HCT116 (cell line): Measurements from ENCODE around the gene APBA1. TPM values are rescaled to one million over a fixed set of nuclear protein-coding genes. Genes with fewer than 3 reads are reported as not detected.

Experiments used
- ATAC-seq: fragments of 200-7000 bp; cut with Tn5 transposase; 2 replicates; pipeline ENCODE4 v1.9.1; 2020; ENCODE audit warnings: mild to moderate bottlenecking, moderate library complexity
- BruUV-seq: library from RNA; stranded (reverse); fragments of 400-500 nt; replicated peaks from 2 replicates; lab custom pipeline; 2021; lab: Mats Ljungman, UMichigan
- CTCF ChIA-PET: fragments of 300-600 bp; sonication (Branson Sonifier 250); formaldehyde crosslinking; loops from one replicate; lab custom pipeline; 2021; ENCODE audit warnings: antibody characterized with exemption; lab: Charles Lee
- POLR2A ChIA-PET: fragments of 300-600, 350-600 bp; sonication (Branson Sonifier 250); formaldehyde crosslinking; loops from one replicate; lab custom pipeline; 2021; ENCODE audit warnings: antibody characterized with exemption; lab: Charles Lee
- RAD21 ChIA-PET, 2 experiments: fragments of 300-600 bp; sonication (Branson Sonifier 250); formaldehyde crosslinking; loops; one replicate each; lab custom pipeline; 2023; ENCODE audit warnings: low total read pairs in 2 of 2; ENCODE audit not compliant: uncharacterized antibody in 2 of 2, unreplicated experiment in 2 of 2, low non-redundant PET in 1 of 2; lab: Charles Lee
- DNase-seq: peaks from one replicate; pipeline ENCODE4 v3.0.0-alpha.2; 2010; ENCODE audit warnings: low read depth, low spot score
- H2AFZ ChIP-seq: fragments of 200-600 bp; shearing (Covaris generic), sonication (generic); 2 replicates; pipeline ENCODE4 v1.6.1; 2017; ENCODE audit warnings: low read depth, mixed run types, mixed read lengths, antibody characterized with exemption, low read length; ENCODE audit not compliant: poor library complexity, severe bottlenecking
- H3K27ac ChIP-seq: 2 replicates; pipeline ENCODE4 v1.5.1; 2012; ENCODE audit warnings: low read depth, low read length
- H3K27me3 ChIP-seq: fragments of 200-600 bp; sonication (generic); 2 replicates; pipeline ENCODE4 v1.6.1; 2016; ENCODE audit warnings: mixed run types, low read length, mixed read lengths; ENCODE audit not compliant: insufficient read depth
- H3K36me3 ChIP-seq, 2 experiments: fragments of 200-500 bp in 1 of 2; fragments of 200-600 bp in 1 of 2; sonication (Bioruptor generic) in 1 of 2; sonication (generic) in 1 of 2; 2 replicates each; pipeline versions ENCODE4 v1.5.1 to v1.6.1; 2014 to 2016; ENCODE audit warnings: low read length in 2 of 2, inconsistent platforms in 1 of 2, mixed read lengths in 1 of 2, mixed run types in 1 of 2; ENCODE audit not compliant: insufficient read depth in 2 of 2, control insufficient read depth in 1 of 2
- H3K4me1 ChIP-seq, 2 experiments: fragments of 200-600 bp in 1 of 2; sonication (generic) in 1 of 2; 2 replicates each; pipeline versions ENCODE4 v1.5.1 to v1.6.1; 2012 to 2017; ENCODE audit warnings: low read length in 2 of 2, inconsistent platforms in 1 of 2, mild to moderate bottlenecking in 1 of 2, mixed read lengths in 1 of 2, mixed run types in 1 of 2, moderate library complexity in 1 of 2; ENCODE audit not compliant: insufficient read depth in 2 of 2, control insufficient read depth in 1 of 2
- H3K4me2 ChIP-seq: fragments of 200-600 bp; sonication (generic); 2 replicates; pipeline ENCODE4 v1.6.1; 2017; ENCODE audit warnings: mixed run types, low read length, mixed read lengths
- H3K4me3 ChIP-seq, 2 experiments: fragments of 200-600 bp in 1 of 2; sonication (generic) in 1 of 2; replicated peaks in 1 of 2; 2 replicates each; pipeline ENCODE4 v1.5.1; 2011 to 2016; ENCODE audit warnings: low read length in 2 of 2, control low read depth in 1 of 2, low read depth in 1 of 2, mild to moderate bottlenecking in 1 of 2, mixed read lengths in 1 of 2, mixed run types in 1 of 2
- H3K79me2 ChIP-seq: fragments of 200-600 bp; sonication (generic); 2 replicates; pipeline ENCODE4 v1.6.1; 2017; ENCODE audit warnings: mild to moderate bottlenecking, mixed run types, low read length, moderate library complexity, mixed read lengths; ENCODE audit not compliant: insufficient read depth
- H3K9ac ChIP-seq: fragments of 200-600 bp; sonication (generic); 2 replicates; pipeline ENCODE4 v1.6.1; 2016; ENCODE audit warnings: low read length, mixed read lengths
- H3K9me2 ChIP-seq: fragments of 200-600 bp; sonication (generic), shearing (Covaris generic); 2 replicates; pipeline ENCODE4 v1.6.1; 2017; ENCODE audit warnings: mixed run types, mild to moderate bottlenecking, moderate library complexity; ENCODE audit not compliant: insufficient read depth
- H3K9me3 ChIP-seq, 2 experiments: fragments of 200-500 bp in 1 of 2; fragments of 200-600 bp in 1 of 2; sonication (Bioruptor generic) in 1 of 2; sonication (generic) in 1 of 2; 2 replicates each; pipeline ENCODE4 v1.6.1; 2014 to 2017; ENCODE audit warnings: low read length in 2 of 2, mixed read lengths in 2 of 2, inconsistent platforms in 1 of 2, low read depth in 1 of 2, mild to moderate bottlenecking in 1 of 2, mixed run types in 1 of 2, moderate library complexity in 1 of 2; ENCODE audit not compliant: control insufficient read depth in 1 of 2, insufficient read depth in 1 of 2
- H4K20me1 ChIP-seq: fragments of 200-600 bp; sonication (generic), shearing (Covaris generic); 2 replicates; pipeline ENCODE4 v1.6.1; 2017; ENCODE audit warnings: mixed run types, mild to moderate bottlenecking, moderate library complexity; ENCODE audit not compliant: insufficient read depth
- CBX3 ChIP-seq: IDR thresholded peaks from 2 replicates; pipeline ENCODE4 v1.6.1; 2012; ENCODE audit warnings: low read depth
- CEBPB ChIP-seq: IDR thresholded peaks from 2 replicates; pipeline ENCODE4 v1.6.1; 2012; ENCODE audit warnings: low read depth
- EGR1 ChIP-seq: IDR thresholded peaks from 2 replicates; pipeline ENCODE4 v1.6.1; 2012; ENCODE audit warnings: low read depth
- EZH2 ChIP-seq: fragments of 200-600 bp; sonication (generic); IDR thresholded peaks from 2 replicates; pipeline ENCODE4 v1.6.1; 2017; ENCODE audit warnings: antibody characterized with exemption, mixed run types
- EZH2phosphoT487 ChIP-seq: fragments of 200-600 bp; IDR thresholded peaks from 2 replicates; pipeline ENCODE4 v1.6.1; 2018; ENCODE audit warnings: antibody characterized with exemption, borderline replicate concordance
- FOSL1 ChIP-seq: IDR thresholded peaks from 2 replicates; pipeline ENCODE4 v1.6.1; 2012; ENCODE audit warnings: low read depth
- JUND ChIP-seq: IDR thresholded peaks from 2 replicates; pipeline ENCODE4 v1.6.1; 2012
- POLR2A ChIP-seq: IDR thresholded peaks from 2 replicates; pipeline ENCODE4 v1.7.0; 2011; ENCODE audit warnings: borderline replicate concordance; ENCODE audit not compliant: insufficient read depth, insufficient read length; ENCODE audit errors: extremely low read depth
- POLR2AphosphoS5 ChIP-seq: IDR thresholded peaks from 2 replicates; pipeline ENCODE4 v1.6.1; 2011; ENCODE audit warnings: mild to moderate bottlenecking, low read depth, low read length, moderate library complexity
- RAD21 ChIP-seq: IDR thresholded peaks from 2 replicates; pipeline ENCODE4 v1.6.1; 2012; ENCODE audit warnings: low read depth, mild to moderate bottlenecking
- SIN3A ChIP-seq: IDR thresholded peaks from 2 replicates; pipeline ENCODE4 v1.6.1; 2012; ENCODE audit warnings: low read depth
- SP1 ChIP-seq: IDR thresholded peaks from 2 replicates; pipeline ENCODE4 v1.6.1; 2012; ENCODE audit warnings: low read depth
- SRF ChIP-seq: IDR thresholded peaks from 2 replicates; pipeline ENCODE4 v1.6.1; 2012; ENCODE audit warnings: low read depth
- TCF7L2 ChIP-seq: IDR thresholded peaks from 2 replicates; pipeline ENCODE4 v1.7.0; 2011; ENCODE audit warnings: borderline replicate concordance, inconsistent platforms; ENCODE audit not compliant: insufficient read depth, insufficient read length; ENCODE audit errors: extremely low read depth
- ZFX ChIP-seq: fragments of 450-650 bp; IDR thresholded peaks from 2 replicates; pipeline ENCODE4 v1.6.1; 2017
- ZNF274 ChIP-seq: fragments of 200-500 bp; sonication (Bioruptor generic); IDR thresholded peaks from 2 replicates; pipeline ENCODE4 v1.6.1; 2014; ENCODE audit warnings: mild to moderate bottlenecking, low read depth, low read length, inconsistent platforms
- intact Hi-C: fragments of 100-400 bp; cut with micrococcal nuclease; formaldehyde crosslinking; loops from 2 replicates; pipeline ENCODE4 v1.10.0; 2022
- total RNA-seq: library from RNA; stranded (reverse); gene quantifications from one replicate; pipeline ENCODE4 v1.2.1, GENCODE V29; 2021; ENCODE audit not compliant: unreplicated experiment
- TF ChIP-seq, protein P1 (sequence below): IDR thresholded peaks from 2 replicates; pipeline ENCODE4 v1.6.1; 2012
- TF ChIP-seq, protein P2 (sequence below): IDR thresholded peaks from 2 replicates; pipeline ENCODE4 v1.6.1; 2011; ENCODE audit warnings: mild to moderate bottlenecking, low read length, moderate library complexity; ENCODE audit not compliant: insufficient replicate concordance; ENCODE audit errors: extremely low read depth
- TF ChIP-seq, protein P3 (sequence below): IDR thresholded peaks from 2 replicates; pipeline ENCODE4 v1.6.1; 2012

APBA1 gene
- total RNA-seq, 1 experiment from 2014 or later: 0.20 TPM

DNA sequence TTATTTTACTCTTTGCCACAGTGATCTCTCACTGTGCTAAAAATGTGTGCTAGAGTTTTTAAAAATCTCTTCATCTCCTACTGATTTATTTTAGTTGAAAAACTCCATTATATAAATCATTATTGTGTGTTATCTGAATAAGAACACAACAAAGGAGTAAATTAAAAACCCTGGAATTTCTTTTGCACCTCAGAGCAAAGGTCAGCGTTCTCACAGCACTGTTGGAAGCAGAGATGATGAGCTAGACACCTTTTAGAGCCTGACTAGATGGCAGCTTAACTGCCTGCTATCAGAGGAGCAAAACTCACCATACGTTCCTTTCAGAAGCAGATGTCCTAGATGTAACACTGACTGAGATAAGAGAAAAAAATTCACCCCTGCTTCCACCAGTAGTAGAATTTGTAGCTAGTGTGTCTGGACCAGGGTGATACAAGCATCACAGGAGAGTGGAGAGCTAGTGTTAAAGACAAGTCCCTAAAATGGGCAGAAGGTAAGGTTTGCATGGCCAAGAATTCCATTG lies 200.0 kb downstream of the APBA1 start:
- no peak overlapping the region for H2AFZ ChIP-seq
- ChIA-PET CTCF (no interaction called here), POLR2A (no interaction called here), RAD21 (no interaction called here)
- no peaks in the 10 kb centered on the region for H3K79me2 ChIP-seq
- ATAC-seq: no peak
- H3K4me2 ChIP-seq: no peak overlapping the region
- peaks cover 32% of the 10 kb centered on the region for H3K27me3 ChIP-seq
- intact Hi-C loops: no loop called here
- no peaks in the 10 kb centered on the region for H3K4me1 ChIP-seq
- no peaks in the 10 kb centered on the region for H3K36me3 ChIP-seq
- DNase-seq: no peak
- no peaks in the 10 kb centered on the region for H3K9me2 ChIP-seq
- no peaks in the 10 kb centered on the region for H3K9me3 ChIP-seq
- H4K20me1 ChIP-seq: no peaks in the 10 kb centered on the region
- H3K27ac ChIP-seq: no peak overlapping the region
- no peak for TF ChIP-seq RAD21
- no peak for TF ChIP-seq TCF7L2
- TF ChIP-seq SRF: no peak
- TF ChIP-seq SP1: no peak
- no peak for TF ChIP-seq CEBPB
- TF ChIP-seq, protein P1, sequence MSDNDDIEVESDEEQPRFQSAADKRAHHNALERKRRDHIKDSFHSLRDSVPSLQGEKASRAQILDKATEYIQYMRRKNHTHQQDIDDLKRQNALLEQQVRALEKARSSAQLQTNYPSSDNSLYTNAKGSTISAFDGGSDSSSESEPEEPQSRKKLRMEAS: no peak
- no peak for TF ChIP-seq FOSL1
- TF ChIP-seq ZNF274: no peak
- TF ChIP-seq POLR2AphosphoS5: no peak
- TF ChIP-seq, protein P2, sequence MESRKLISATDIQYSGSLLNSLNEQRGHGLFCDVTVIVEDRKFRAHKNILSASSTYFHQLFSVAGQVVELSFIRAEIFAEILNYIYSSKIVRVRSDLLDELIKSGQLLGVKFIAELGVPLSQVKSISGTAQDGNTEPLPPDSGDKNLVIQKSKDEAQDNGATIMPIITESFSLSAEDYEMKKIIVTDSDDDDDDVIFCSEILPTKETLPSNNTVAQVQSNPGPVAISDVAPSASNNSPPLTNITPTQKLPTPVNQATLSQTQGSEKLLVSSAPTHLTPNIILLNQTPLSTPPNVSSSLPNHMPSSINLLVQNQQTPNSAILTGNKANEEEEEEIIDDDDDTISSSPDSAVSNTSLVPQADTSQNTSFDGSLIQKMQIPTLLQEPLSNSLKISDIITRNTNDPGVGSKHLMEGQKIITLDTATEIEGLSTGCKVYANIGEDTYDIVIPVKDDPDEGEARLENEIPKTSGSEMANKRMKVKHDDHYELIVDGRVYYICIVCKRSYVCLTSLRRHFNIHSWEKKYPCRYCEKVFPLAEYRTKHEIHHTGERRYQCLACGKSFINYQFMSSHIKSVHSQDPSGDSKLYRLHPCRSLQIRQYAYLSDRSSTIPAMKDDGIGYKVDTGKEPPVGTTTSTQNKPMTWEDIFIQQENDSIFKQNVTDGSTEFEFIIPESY: no peak
- TF ChIP-seq POLR2A: no peak
- TF ChIP-seq SIN3A: no peak
- no peak for TF ChIP-seq EGR1
- no peak for TF ChIP-seq EZH2
- TF ChIP-seq ZFX: no peak
- TF ChIP-seq, protein P3, sequence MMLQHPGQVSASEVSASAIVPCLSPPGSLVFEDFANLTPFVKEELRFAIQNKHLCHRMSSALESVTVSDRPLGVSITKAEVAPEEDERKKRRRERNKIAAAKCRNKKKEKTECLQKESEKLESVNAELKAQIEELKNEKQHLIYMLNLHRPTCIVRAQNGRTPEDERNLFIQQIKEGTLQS: no peak
- no peak for TF ChIP-seq EZH2phosphoT487
- TF ChIP-seq CBX3: no peak
- no peak for TF ChIP-seq JUND
- BruUV-seq: no TSS peak
- no peak overlapping the region for H3K4me3 ChIP-seq
- H3K9ac ChIP-seq: no peak overlapping the region
